GM18858 (cell line): ENCODE results near the gene EMSY.

Source experiments
- ATAC-seq: cut with Tn5 transposase; IDR thresholded peaks from one replicate; pipeline ENCODE4 v1.9.1; 2021; ENCODE audit not compliant: unreplicated experiment

EMSY gene

GRCh38 chr11:76523786-76524436, 79.1 kb downstream of the EMSY start:
- no peak for ATAC-seq

- no peak for ATAC-seq
Observed at GRCh38 chr11:76524461-76524860, 79.6 kb downstream of the EMSY start.

GRCh38 chr11:76524919-76525318, 80.1 kb downstream of the EMSY start:
- no peak for ATAC-seq

- ATAC-seq: no peak
Observed at GRCh38 chr11:76526878-76527277, 82.1 kb downstream of the EMSY start.

- ATAC-seq: no peak
Observed at GRCh38 chr11:76542436-76542835, 97.6 kb downstream of the EMSY start.

GRCh38 chr11:76543006-76543703, 98.3 kb downstream of the EMSY start:
- ATAC-seq: no peak

- no peak for ATAC-seq
Observed at GRCh38 chr11:76550781-76551180, 106.0 kb downstream of the EMSY start.

- no peak for ATAC-seq
Observed at GRCh38 chr11:76551400-76551799, 106.6 kb downstream of the EMSY start.

DNA sequence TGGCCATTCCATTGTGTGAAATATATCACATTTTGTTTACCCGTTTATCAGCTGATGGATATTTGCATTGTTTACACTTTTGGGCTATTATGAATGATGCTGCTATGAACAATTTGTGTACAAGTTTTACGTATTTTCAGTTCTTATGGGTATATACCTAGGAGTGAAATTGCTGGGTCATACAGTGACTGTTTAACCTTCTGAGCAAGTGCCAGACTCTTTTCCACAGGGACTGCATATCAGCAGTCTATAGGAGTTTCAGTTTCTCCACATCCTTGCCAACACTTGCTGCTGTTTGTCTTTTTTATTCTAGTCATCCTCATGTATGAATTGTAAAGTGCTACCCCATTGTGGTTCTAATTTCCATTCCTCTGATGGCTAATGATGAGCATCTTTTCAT, 108.2 kb downstream of the EMSY start:
- no peak for ATAC-seq

DNA sequence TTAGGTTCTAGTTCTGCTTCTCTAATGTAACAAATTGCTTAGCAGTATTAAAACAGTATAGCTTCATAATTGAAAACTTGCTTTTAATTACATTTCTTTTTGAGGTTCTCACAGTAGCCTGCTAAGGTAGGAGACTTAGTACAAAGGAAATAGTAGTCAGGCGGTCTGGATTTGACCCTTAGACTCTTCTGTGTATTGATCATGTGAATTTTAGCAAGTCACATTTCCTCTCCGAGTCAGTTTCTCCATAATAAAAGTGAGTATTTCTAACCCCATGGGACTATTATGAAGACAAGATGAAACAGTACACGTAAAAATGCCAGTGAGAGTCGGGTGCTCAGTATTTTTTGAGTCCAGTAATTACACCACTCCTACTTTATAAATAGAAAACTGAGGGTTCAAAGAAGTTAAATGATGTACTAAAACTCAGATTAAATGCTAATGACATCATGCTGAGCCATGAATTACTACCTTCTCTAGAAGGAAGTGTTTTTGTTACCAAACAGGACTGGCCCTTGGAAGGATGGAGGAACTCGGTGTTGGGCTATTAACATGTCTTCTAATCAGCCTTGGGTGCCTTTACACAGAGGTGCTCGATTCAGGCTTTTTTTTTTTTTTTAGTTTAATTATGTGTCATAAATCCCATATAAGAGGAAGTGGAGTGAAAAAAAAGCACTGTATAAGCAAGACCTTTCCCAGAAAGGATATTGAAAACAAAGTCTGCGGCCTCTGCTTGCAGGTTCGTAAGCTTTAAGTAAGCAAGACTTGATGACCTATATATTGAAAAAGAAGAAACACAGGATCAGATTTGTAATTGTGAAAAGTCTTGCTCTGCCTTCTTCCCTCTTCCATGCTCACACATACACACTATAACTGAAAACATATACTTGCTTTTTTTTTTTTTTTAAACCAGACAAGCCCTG, 109.0 kb downstream of the EMSY start:
- ATAC-seq: no peak

GRCh38 chr11:76554767-76555166, 109.9 kb downstream of the EMSY start:
- no peak for ATAC-seq

- no peak for ATAC-seq
Observed at GRCh38 chr11:76557466-76557865, 112.6 kb downstream of the EMSY start.

DNA sequence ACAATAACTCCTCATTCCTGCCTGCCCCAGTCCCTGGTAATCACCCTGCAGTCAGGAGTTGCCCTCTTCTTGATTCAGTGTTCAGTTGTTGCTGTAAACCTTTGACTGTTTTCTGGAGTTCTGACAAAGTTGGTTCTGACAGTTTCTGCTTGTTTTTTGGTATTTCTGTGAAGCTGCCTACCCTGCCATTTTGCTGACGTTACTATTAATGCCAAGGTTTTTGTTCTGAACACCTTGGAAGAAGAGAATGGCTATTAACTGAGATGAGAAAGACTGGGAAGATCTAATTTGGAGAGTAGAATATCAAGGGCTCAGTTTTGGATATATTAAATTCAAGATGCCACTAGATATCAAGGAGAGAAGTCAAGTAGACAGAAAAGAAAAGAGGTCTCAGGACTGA, 113.7 kb downstream of the EMSY start:
- no peak for ATAC-seq

GRCh38 chr11:76558891-76559290, 114.1 kb downstream of the EMSY start:
- ATAC-seq: no peak

DNA sequence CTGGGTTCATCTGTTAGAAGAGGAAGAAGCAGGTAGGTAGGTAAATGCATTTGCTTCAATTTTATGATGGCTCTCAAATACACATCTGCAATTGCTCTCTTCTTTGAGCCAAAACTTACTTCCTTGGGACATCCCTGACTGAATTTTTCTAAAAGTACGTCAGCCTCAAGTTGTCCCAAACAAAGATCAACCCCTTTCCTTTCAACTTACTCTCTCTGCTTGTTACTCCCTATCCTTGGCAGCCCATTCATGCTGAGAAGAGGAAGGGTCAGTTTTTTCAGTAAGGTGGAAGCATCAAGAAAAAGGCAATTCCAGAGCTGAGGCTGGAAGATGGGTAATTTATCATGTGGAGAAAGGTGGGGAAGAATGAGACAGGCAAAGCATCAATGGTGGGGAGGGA, 114.5 kb downstream of the EMSY start:
- no peak for ATAC-seq

GRCh38 chr11:76560219-76560618, 115.4 kb downstream of the EMSY start:
- no peak for ATAC-seq

DNA sequence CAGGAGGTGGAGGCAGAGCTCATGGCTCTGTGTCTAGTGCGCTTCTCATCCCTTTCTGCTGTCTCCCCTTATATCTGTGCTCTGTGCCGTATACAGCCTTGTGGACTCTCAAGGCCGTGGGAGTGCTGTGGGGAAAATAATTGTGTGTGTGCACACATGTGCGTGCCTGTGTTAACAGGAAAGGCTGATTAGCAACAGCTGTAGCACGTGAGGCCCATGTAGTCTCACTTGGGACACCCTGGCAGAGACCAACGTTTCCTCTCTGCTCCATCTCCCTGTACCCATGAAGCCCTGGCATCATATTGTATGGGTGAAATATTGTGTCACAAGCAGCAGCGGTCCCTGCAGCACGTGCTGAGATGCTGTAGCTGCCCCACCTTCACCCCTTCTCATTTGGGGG, 116.4 kb downstream of the EMSY start:
- no peak for ATAC-seq

DNA sequence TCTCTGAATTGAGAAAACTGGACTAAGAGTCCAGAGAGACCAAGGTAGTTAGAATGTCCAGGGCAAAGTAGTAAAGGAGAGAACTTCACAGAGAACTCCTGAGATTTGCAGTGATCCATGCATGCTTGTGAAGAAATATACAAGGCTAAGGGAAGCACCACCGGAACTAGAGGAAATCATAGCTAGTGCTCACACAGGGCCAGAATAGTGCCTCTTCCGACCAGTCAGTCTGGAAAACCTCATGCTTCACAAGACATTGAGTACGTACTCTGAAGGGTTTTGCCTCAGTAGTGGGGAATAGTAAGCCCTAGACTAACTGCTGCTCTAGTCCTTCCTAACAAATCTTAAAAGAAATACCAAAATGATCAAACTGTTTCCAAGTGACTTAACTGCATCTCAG, 117.7 kb downstream of the EMSY start:
- ATAC-seq: no peak

DNA sequence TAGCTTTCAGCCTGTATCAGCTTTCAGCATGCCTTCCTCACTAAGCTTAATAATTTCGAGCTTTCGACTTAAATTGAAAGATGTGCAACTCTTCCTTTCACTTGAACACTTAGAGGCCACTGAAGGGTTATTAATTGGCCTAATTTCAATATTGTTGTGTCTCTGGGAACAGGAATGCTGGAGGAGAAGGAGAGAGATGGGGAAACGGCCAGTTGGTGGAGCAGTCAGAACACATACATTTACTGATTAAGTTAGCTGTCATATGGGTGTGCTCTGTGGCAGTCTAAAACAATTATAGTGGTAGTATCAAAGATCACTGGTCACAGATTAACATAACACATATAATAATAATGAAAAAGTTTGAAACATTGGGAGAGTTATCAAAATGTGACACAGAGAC, 119.5 kb downstream of the EMSY start:
- no peak for ATAC-seq

- ATAC-seq: no peak
Observed at GRCh38 chr11:76566811-76567210, 122.0 kb downstream of the EMSY start.

DNA sequence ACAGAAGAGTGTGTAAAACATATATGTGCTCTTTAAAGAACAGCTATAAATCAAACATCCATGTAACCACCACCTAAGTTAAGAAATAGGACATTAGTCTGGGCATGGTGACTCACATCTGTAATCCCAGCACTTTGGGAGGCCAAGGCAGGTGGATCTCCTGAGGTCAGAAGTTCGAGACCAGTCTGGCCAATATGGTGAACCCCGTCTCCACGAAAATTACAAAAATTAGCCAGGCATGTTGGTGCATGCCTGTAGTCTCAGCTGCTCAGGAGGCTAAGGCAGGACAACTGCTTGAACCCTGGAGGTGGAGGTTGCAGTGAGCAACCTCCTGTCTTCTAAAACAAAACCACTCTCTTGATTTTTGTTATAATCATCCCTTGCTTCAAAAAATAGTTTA, 122.4 kb downstream of the EMSY start:
- no peak for ATAC-seq

- no peak for ATAC-seq
Observed at GRCh38 chr11:76568139-76568538, 123.3 kb downstream of the EMSY start.
